Liver (tissue), 3 donors: ENCODE measurements around the gene RBM42.

Source experiments
- EGR1 ChIP-seq, 2 donors: IDR thresholded peaks; 2 replicates each; pipeline ENCODE4 v1.6.1; 2016 to 2018; ENCODE audit warnings: antibody characterized with exemption in 2 of 2, low read depth in 2 of 2
- GABPA ChIP-seq, 2 donors: IDR thresholded peaks in 1 of 2; conservative IDR thresholded peaks in 1 of 2; 2 replicates each; pipeline ENCODE4 v1.6.1; 2016; ENCODE audit warnings: antibody characterized with exemption in 2 of 2, mild to moderate bottlenecking in 1 of 2, moderate library complexity in 1 of 2
- HNF4A ChIP-seq, 2 donors: conservative IDR thresholded peaks; 2 replicates each; pipeline ENCODE4 v1.6.1; 2016; ENCODE audit warnings: antibody characterized with exemption in 2 of 2, mild to moderate bottlenecking in 2 of 2
- JUND ChIP-seq, 2 donors: IDR thresholded peaks; 2 replicates each; pipeline ENCODE4 v1.6.1; 2016; ENCODE audit warnings: antibody characterized with exemption in 2 of 2
- MAX ChIP-seq: IDR thresholded peaks from 2 replicates; pipeline ENCODE4 v1.6.1; 2016; ENCODE audit warnings: antibody characterized with exemption
- NR2F2 ChIP-seq: IDR thresholded peaks from 2 replicates; pipeline ENCODE4 v1.6.1; 2016; ENCODE audit warnings: antibody characterized with exemption
- RAD21 ChIP-seq, 2 donors: IDR thresholded peaks; 2 replicates each; pipeline ENCODE4 v1.6.1; 2016; ENCODE audit warnings: antibody characterized with exemption in 2 of 2, mild to moderate bottlenecking in 2 of 2
- SP1 ChIP-seq: IDR thresholded peaks from 2 replicates; pipeline ENCODE4 v1.6.1; 2018; ENCODE audit warnings: antibody characterized with exemption, mild to moderate bottlenecking
- TAF1 ChIP-seq: conservative IDR thresholded peaks from 2 replicates; pipeline ENCODE4 v1.6.1; 2016; ENCODE audit warnings: antibody characterized with exemption, mild to moderate bottlenecking
- YY1 ChIP-seq: IDR thresholded peaks from 2 replicates; pipeline ENCODE4 v1.6.1; 2016; ENCODE audit warnings: antibody characterized with exemption, mild to moderate bottlenecking
- TF ChIP-seq, protein P1 (sequence below): fragments of 150-350 bp; IDR thresholded peaks from 2 replicates; pipeline ENCODE4 v1.5.1; 2017; ENCODE audit warnings: improper control_type of control experiment, low read depth, low read length; ENCODE audit not compliant: missing input control
- TF ChIP-seq, protein P2 (sequence below): IDR thresholded peaks from 2 replicates; pipeline ENCODE4 v1.6.1; 2016; ENCODE audit warnings: antibody characterized with exemption
- TF ChIP-seq, protein P3 (sequence below): IDR thresholded peaks from 2 replicates; pipeline ENCODE4 v1.6.1; 2016; ENCODE audit warnings: antibody characterized with exemption, mild to moderate bottlenecking
- donor health status: healthy.
- donor health status: healthy.

- no peak for TF ChIP-seq JUND (IDR thresholded peaks at IDR 0.05)
- TF ChIP-seq, protein P1, sequence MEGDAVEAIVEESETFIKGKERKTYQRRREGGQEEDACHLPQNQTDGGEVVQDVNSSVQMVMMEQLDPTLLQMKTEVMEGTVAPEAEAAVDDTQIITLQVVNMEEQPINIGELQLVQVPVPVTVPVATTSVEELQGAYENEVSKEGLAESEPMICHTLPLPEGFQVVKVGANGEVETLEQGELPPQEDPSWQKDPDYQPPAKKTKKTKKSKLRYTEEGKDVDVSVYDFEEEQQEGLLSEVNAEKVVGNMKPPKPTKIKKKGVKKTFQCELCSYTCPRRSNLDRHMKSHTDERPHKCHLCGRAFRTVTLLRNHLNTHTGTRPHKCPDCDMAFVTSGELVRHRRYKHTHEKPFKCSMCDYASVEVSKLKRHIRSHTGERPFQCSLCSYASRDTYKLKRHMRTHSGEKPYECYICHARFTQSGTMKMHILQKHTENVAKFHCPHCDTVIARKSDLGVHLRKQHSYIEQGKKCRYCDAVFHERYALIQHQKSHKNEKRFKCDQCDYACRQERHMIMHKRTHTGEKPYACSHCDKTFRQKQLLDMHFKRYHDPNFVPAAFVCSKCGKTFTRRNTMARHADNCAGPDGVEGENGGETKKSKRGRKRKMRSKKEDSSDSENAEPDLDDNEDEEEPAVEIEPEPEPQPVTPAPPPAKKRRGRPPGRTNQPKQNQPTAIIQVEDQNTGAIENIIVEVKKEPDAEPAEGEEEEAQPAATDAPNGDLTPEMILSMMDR = no peak
- TF ChIP-seq TAF1 = no peak
- no peak for TF ChIP-seq SP1
- no peak for TF ChIP-seq YY1
- no peak for TF ChIP-seq MAX
- TF ChIP-seq NR2F2 = no peak
- TF ChIP-seq RAD21 (IDR thresholded peaks at IDR 0.05) = no peak
- no peak for TF ChIP-seq EGR1 (IDR thresholded peaks at IDR 0.05; ENCODE audit: low read depth in 2 of 2)
- TF ChIP-seq HNF4A (conservative IDR thresholded peaks at IDR 0.05) = no peak
- TF ChIP-seq, protein P2, sequence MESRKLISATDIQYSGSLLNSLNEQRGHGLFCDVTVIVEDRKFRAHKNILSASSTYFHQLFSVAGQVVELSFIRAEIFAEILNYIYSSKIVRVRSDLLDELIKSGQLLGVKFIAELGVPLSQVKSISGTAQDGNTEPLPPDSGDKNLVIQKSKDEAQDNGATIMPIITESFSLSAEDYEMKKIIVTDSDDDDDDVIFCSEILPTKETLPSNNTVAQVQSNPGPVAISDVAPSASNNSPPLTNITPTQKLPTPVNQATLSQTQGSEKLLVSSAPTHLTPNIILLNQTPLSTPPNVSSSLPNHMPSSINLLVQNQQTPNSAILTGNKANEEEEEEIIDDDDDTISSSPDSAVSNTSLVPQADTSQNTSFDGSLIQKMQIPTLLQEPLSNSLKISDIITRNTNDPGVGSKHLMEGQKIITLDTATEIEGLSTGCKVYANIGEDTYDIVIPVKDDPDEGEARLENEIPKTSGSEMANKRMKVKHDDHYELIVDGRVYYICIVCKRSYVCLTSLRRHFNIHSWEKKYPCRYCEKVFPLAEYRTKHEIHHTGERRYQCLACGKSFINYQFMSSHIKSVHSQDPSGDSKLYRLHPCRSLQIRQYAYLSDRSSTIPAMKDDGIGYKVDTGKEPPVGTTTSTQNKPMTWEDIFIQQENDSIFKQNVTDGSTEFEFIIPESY = no peak
- TF ChIP-seq, protein P3, sequence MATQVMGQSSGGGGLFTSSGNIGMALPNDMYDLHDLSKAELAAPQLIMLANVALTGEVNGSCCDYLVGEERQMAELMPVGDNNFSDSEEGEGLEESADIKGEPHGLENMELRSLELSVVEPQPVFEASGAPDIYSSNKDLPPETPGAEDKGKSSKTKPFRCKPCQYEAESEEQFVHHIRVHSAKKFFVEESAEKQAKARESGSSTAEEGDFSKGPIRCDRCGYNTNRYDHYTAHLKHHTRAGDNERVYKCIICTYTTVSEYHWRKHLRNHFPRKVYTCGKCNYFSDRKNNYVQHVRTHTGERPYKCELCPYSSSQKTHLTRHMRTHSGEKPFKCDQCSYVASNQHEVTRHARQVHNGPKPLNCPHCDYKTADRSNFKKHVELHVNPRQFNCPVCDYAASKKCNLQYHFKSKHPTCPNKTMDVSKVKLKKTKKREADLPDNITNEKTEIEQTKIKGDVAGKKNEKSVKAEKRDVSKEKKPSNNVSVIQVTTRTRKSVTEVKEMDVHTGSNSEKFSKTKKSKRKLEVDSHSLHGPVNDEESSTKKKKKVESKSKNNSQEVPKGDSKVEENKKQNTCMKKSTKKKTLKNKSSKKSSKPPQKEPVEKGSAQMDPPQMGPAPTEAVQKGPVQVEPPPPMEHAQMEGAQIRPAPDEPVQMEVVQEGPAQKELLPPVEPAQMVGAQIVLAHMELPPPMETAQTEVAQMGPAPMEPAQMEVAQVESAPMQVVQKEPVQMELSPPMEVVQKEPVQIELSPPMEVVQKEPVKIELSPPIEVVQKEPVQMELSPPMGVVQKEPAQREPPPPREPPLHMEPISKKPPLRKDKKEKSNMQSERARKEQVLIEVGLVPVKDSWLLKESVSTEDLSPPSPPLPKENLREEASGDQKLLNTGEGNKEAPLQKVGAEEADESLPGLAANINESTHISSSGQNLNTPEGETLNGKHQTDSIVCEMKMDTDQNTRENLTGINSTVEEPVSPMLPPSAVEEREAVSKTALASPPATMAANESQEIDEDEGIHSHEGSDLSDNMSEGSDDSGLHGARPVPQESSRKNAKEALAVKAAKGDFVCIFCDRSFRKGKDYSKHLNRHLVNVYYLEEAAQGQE = no peak
- TF ChIP-seq GABPA (IDR thresholded peaks at IDR 0.05 in 1 of 2, conservative IDR thresholded peaks at IDR 0.05 in 1 of 2) = no peak
Measured at GRCh38 chr19:35628264-35628564, 622 bp upstream of the RBM42 start.
